Activated T-helper 9 cell treated with anti-CD3 and anti-CD28 coated beads, Interleukin-2, amount 50 U/mL, for 16 hours (primary cell): Measurements from ENCODE around the gene ORC5.
"Not testable (repeated sequence)": the region's sequence is repeated elsewhere in the genome, so short reads cannot be mapped to it uniquely, and the experiment has no call there.

ENCODE experiments used
- DNase-seq: peaks from one replicate; pipeline ENCODE4 v3.0.0-alpha.2; 2020; ENCODE audit warnings: low read depth

The ORC5 gene

DNA sequence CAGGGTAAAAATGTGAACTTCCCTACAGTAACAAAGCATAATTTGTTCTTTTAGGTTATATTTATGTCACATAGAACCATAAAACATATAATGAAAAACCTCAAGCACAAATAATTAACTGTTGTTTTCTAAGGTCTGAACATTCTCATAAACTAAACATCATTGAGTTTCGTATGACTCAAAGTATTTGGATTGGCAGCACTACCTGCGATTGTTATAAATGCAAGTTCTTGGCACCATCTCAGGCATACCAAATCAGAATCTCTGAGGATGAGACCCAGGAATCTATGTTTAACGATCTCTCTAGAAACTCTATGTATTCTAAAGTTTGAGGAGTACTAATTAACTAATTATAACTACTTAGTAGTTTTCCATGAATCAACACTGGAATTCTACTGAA lies 22.5 kb downstream of the ORC5 start:
- DNase-seq, result no peak

DNA sequence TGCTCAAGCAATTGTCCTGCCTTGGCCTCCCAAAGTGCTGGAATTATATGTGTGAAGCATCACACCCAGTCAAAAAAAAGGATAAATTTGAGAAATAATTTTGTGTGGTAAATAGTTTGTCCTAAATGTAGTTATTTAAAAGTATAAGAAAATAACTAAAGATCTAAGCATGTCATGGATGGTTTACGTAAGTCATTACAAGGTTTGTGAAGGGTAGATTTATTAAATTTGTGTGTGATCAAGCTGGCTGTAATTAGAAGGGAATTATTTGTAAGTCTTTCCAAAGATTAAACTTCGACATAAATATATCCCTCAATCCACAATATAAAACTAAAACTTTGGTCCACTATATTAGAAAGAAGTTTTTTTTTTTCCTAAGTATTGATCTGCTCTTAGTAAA lies 28.6 kb downstream of the ORC5 start:
- DNase-seq, result no peak

DNA sequence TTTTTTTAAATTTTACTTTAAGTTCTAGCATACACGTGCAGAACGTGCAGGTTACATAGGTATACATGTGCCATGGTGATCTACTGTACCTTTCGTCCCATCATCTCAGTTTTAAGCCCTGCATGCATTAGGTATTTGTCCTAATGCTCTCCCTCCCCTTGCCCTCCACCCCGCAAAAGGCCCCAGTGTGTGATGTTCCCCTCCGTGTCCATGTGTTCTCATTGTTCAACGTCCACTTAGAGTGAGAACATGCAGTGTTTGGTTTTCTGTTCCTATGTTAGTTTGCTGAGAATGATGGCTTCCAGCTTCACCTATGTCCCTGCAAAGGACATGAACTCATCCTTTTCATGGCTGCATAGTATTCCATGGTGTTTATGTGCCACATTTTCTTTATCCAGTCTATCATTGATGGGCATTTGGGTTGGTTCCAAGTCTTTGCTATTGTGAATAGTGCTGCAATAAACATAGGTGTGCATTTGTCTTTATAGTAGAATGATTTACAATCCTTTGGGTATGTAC lies 30.2 kb downstream of the ORC5 start:
- not testable (repeated sequence) for DNase-seq

DNA sequence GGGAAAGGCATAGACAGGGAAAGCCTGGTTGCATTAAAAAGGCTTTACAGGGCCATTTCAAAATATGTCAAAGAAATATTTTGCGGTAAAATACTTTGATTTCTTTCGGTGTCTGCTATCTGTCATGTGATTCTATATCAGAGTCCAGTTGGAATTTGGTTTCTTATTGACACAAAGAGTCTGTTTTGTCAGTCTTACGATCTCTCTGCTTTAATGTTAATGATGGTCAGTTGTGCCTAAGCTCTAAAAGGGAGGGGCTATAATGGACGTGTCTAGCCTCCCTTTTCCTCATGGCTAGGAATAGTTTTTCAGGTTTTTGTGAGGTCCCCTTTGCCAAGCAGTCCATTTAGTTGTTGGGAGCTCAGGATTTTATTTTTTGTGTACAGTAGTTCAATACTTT lies 31.5 kb downstream of the ORC5 start:
- DNase-seq, result no peak

DNA sequence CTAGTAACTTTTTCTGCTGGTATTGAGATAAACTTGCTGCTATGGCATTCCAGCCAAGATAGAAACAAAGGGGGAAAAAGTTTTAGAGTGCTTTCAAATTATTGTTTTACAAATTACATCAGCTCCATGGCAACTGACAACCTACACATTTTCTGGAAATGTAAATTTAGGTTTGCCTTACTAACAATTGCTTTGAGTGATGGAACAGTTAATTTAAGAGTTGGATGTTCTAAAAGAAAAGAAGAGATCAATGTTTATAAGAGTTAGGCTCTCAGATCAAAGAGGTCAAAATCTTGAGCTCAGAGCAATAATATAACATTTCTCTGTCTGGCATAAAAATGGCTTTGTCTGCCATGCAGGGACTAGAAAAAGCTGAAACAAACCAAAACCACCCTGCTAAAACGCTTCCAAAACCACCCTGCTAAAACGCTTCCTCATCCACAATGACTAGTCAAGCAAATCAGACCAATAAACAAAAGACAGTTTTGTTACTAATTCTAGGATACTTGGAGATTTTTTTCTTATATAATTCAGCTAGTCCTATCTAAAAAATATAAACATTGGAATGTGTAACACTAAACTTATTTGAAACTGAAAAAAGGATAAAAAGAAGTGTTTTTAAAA lies 32.3 kb downstream of the ORC5 start:
- DNase-seq, result no peak

DNA sequence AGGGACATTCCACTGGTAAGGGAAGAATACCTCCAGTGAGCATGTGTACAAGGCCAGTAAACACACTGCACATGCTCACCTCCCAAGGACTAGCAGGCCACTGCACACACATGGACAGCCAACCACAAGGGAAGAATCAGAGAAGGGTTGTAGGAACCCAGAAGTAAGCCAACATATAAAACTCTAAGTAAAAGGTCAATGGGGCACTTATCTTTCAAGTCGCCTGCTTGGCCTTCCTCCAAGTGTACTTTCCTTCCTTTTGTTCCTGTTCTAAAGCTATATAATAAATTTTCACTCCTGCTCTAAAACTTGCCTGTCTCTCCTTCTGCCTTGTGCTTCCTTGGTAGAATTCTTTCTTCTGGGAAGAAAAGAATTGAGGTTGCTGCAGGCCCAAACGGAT lies 33.0 kb downstream of the ORC5 start:
- no peak for DNase-seq

DNA sequence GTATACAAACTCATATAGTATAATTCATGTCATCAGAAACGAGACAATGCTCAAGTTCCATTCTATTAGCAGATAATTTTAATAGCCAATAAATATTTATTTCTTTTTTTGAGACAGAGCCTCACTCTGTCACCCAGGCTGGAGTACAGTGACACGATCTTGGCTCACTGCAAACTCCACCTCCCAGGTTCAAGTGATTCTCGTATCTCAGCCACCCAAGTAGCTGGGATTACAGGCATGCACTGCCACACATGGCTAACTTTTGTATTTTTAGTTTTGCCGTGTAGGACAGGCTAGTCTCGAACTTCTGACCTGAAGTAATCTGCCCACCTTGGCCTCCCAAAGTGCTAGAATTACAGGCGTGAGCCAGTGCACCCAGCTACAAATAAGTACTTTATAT lies 45.7 kb downstream of the ORC5 start:
- no peak for DNase-seq

DNA sequence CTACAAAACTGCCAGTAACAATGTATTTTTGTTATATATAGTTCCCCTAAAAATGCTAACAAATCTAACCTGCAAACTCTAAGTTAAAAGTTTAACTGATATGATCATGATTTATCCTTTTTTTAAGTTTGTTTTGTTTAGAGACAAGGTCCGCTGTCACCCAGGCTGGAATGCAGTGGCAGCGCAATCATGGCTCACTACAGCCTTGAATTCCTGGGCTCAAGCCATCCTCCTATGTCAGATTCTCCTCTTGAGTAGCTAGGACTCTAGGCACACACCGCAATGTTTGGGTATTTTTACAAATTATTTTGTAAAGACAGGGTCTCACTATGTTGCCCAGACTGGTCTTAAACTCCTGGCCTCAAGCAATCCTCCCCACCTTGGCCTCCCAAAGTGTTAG lies 46.6 kb downstream of the ORC5 start:
- no peak for DNase-seq

DNA sequence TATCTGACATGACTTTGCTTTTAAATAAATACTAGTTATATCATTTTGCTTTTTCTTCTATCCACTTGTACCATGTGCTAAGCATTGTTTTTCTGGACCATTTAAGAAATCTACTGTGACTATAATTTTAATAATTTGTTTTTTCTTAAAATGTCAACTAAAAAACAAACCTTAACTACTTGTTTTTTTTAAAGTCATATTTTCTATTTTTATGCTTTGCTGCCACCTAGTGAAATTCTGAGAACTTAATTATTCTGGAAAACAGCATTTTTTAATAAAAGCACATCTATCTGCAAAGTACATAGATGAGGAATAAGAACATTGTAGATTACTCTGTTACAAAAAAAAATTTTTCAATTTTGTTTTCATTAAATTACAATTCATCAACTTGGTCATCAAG lies 47.4 kb downstream of the ORC5 start:
- DNase-seq, result no peak

DNA sequence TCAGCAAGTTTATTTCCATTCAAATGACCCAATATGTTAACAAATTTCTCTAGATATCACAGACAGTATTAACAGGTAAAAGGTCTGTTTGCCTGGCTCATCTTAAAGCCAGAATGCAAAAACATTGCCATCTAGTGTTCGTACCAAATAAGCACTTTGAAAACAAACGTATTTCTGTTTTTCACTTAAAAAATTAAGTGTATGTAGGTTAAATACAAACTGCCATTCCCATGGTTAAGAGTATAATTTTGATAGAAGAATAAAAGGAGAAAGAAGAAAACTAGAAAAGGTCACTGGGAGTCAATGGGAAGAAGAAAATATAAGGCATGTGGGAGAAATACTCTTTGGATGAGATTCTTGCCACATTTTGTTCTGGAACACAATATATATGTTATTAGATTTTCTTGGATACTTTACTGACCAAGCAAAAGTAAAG lies 51.0 kb downstream of the ORC5 start:
- no peak for DNase-seq

DNA sequence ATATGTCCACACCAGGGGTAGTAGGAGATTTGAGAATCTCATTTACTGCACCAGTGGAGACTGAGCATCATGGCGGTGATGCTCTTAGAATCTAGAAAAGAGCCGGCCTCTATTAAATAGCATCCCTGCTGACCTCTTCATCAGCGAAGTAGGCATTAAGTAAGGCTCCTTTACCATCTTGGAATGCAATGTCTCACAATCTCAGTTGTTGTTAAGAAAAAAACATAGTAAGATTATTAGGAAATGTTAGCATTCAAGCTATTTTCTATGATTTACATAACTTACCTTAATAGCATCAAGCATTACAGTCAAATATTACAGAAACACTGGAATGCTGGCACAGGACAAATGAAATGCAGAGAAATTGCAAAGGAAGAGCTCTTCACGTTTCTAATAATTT lies 54.5 kb downstream of the ORC5 start:
- no peak for DNase-seq

DNA sequence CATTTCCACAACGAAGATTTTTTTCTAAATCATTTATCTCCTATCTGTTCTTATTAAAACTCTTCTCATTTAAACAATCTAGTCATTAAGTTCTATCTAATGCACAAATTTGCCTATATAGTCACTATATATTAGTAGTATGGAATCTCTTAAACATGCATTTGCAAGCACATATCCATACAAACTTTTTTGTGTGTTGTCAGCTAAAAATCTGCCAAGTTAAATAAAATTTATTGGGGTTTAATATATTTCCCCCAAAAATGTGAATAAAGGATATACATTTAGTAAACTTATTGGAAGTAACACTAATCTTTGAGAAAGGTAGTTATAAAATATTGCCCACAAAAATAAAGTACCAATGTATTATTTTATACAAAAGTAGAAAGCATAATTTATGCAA lies 55.3 kb downstream of the ORC5 start:
- no peak for DNase-seq

DNA sequence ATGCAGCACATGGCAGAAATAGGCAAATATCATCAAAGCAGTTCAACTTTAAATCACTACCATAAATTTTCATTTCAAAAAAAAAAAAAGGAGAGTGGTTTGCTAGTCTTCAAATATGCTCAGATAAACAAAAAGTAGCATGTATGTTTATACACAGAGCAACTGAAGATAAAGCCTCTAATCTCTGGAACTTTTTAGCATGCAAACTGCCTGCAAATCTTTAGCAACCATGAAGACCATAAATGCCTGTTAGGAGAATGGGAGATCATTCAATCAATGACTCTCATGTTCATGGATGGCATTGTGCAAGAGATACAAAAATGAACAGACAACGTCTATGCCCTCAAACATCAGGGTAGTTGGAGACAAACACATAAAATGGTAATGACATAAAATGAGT lies 57.3 kb downstream of the ORC5 start:
- no peak for DNase-seq

DNA sequence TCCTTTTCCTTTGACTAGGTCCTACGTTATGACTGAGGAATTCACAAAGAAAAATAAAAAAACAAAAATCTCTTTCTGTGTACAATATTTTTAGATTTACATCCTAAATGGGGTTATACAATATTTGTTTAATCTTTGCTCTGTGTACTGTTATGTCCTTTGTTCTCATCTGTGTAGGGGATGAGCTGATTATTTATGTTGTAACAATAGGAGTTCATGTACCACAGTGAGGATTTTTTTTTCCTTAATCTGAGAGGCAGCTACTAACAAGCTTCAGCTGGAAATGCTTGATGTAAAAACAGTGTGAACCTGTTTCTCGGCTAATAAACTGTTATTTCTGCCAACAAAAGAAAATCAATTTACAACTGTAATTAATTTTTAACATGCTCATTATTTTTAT lies 58.0 kb downstream of the ORC5 start:
- no peak for DNase-seq

DNA sequence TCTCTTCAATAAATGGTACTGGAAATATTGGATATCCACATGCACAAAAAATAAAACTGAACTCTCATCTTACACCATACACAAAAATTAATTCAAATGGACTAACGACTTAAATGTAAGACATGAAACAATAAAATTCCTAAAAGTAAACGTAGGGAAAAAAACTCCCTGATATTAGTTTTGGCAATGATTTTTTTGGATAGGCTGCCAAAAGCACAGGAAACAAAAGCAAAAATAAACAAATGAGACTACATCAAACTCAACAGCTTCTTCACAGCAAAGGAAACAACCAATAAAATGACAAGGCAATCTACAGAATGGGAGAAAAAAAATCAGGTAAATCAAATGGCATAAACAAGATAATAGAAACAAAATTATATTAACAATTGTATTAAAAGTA lies 65.7 kb downstream of the ORC5 start:
- no peak for DNase-seq

DNA sequence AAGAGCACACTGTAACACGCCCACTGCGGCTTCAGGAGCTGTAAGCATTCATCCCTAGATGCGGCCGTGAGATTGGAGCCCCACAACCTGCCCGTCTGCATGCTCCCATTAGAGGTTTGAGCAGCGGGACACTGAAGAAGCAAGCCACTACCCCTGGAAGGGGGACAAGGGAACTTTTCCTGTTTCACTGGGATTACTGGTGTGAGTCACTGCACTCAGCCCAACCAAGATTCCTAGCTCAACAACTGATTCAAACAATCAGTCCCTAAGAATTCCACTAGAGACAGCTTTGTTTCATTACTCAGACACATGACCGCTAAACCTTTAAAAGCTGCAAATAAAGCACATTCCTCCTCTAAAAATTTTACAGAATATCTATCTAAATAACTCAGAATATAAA lies 69.8 kb downstream of the ORC5 start:
- DNase-seq, result no peak

DNA sequence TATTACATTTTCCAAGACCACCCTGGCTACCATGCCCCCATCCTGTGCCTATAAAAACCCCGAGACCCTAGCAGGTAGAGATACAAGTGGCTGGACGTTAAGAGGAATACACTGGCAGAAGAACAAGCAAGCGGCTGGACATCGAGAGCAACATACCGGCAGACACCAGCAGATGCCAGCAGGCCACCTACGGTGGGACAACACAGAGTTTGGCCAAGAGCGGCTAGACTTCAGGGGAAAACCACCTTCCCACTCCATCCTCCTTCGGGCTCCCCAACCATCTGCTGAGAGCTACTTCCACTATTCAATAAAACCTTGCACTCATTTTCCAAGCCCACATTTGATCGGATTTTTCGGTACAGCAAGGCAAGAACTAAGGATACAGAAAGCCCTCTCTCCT lies 70.3 kb downstream of the ORC5 start:
- no peak for DNase-seq

DNA sequence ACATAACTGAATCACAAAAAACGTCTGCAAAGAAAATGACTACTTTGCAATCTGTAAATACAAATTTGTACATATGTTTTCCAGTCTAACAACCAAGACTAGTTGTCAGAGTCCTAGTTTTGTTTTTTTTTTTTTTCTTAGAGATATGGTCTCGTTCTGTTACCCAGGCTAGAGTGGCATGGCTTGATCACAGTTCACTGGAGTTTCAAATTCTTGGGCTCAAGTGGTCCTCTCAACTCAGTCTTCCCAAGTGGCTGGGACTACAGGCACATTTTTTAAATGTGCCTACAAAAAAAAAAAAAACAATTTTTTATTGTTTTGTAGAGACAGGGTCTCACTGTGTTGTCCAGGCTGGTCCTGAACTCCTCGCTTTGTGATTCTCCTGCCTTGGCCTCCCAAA lies 70.8 kb downstream of the ORC5 start:
- DNase-seq, result no peak

DNA sequence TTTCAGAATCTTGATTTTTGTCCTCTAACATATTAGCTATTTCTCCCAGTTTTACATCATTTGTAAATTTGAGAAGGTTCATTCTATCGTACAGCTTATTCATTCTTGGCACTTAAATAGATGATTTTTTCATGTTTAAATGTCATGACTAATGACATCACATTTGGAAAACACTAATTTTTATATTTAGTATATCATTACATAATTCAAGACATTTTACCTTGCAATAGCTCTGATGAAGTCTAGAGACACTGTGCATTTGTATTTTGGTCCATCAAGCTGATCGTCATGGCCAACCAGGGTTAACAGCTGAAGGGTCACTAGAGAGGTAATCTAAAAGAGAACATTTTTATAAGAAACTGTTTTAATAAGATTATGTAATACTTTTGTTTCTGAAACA lies 71.3 kb downstream of the ORC5 start:
- no peak for DNase-seq

DNA sequence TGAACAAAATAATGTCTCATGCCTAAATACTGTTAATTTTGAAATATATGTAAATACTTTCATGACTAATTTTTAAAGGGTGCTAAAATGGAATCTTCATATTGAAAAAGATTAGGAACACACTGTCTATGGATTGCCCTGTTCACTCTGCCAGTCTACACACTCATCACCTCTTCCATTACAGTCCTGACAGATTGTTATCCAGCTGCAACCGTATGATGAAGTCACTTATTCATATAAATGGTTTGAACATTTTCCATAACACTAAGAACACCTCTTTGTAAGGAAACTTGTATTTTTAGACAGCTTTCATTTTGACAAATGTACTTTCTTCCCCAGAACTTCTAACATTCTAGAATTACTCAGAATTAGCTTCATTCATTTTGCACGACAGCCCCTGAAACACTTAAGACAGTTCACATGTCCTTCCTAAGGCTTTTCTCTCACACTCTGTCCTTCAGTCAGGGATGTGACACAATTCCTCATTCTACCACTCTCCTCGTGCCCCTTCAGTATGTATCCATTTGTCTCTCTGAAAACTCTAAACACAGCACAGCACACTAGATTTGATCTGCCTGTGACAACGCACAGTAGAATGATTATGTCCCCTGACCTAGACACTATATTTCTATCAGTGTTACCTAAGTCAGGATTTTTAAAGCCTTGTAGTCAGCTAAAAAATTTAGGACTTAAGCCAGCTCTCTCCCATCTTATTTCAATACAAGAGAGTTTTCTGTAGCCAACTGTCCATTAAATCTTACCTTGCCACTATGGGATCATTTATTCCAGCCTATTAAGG lies 71.9 kb downstream of the ORC5 start:
- DNase-seq, result no peak

DNA sequence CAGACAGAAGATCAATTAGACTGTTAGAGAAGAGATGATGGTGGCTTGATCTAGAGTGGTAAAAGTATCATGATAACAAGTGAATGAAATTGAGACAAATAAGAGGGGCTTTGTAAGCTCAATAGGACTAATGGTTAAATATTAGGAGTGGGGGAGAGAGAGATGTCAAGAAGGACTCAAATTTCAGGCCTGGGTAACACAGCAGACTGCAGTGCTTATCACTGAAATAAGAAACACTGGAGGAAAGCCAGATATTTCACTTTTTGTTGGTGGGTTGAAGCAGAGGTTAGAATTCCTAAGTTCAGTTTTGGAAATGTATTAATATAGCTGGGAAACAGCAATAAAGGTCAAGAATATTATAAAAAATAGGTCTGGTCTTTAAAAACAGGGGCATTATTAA lies 74.6 kb downstream of the ORC5 start:
- no peak for DNase-seq

DNA sequence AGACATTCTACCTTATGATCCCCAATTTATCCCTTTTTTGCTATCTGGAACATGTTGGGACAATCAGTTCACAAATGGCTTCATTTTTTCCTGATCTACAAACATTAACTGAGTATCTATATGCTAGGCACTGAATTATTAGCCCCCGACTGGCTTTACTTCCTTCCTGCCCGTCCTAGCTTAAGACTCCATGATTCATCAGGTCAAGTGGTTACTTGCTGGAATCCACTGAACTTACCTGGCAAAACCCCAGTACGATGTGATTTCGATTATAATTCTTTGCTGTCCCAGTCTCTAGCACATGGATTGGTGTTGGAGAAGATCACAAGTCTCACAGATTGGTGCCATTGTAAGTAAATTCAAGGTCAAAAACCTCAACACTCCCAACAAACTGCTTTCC lies 77.1 kb downstream of the ORC5 start:
- DNase-seq, result no peak

DNA sequence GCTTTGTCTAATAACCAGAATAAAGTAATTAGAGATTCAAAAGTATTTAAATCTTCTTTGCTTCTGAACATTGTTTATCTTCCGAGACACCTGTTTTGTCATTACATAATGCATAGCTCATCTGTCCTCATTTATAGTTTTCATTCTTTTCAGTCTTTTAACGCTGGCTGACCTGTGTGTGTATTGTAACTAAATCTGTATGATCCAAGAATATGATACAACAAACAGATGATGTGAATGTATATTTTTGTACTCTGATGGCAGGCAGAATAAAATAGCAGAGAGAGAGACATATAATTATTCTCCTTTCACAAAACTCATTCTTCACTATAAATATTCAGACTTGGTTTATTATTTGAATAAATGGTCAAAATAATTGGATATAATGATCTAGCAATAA lies 80.6 kb downstream of the ORC5 start:
- DNase-seq, result no peak

DNA sequence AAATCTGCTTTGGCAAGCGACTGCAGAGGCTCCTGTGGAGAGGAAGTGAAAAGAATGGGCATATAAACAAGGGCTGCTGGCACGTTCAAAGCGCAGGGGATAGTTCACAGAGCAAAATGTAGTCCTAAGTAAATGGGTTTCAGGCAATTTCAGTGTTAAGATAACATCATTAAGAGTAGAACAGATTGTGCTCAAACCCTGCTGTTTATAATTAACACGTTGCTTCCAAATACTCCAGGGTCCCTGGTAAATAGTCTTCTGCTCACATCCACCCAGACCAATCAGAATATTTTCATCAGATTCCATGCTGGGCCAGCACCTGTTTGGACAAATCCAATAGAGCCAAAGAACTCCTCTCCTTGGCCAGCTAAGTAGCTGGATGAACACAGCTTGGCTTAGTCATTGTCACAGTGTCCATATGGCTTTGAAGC lies 81.4 kb downstream of the ORC5 start:
- DNase-seq, result no peak
